ENCODE data around the gene PEX13.

PEX13 gene

DNA sequence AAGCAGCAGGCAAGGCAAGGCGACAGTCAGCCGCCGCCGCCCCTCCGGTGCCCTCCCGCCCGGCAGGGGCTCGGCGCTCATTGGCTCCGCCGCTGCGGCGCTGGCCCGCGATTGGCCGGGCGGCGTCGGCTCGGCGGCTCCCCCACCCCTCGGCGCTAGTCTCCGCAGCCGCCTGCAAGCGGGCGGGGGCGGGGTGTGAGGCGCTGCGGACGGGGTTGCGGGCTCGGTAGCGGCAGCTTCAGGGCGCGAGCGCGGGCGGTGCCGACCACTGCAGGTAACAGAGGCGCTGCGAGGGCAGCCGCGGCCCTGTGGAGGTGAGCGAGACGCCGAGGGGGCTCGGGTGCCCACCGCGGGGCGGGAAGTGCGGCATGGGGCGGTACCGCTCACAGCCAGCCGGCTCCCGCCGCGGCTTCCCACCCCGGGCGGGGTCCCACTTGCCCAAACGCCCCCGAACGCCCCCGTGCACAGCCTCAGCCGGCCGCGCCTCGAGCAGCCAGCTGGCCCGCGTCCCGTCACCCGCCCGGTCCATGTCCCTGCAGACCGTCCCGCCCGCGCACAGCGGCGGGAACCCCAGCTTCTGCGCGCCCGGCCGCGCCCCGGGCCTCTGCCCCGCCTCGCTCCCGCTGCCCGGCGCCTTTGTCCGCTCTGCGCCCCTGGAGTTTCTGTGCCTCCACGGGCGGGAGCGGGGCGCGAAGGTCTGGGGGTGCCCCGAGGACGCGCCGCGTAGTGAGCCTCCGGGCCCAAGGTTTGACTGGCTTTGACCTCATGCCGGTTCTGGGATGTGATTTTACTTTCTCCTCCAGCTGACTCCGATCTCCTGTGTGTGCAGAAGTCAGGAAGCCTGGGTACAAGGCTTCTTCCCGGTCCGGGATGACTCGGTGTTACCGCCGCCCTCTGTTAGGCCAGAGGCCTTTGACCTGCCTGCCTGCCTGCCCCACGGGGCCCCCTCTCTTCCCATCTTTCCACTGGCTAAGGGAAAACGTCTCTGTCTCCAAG, 48.5 kb downstream of the PEX13 start, which contains the start of gene SANBR:
TSS of gene SANBR (plus strand) at position 158 of the 996 bp plus-strand sequence. CDS start 4,480 bp downstream, outside the sequence.
- peak within 1 kb of the TSS; percentile 85 for H3K4me3 ChIP-seq (ENCODE audit: low read depth, low read length)
- TF ChIP-seq, protein P1, sequence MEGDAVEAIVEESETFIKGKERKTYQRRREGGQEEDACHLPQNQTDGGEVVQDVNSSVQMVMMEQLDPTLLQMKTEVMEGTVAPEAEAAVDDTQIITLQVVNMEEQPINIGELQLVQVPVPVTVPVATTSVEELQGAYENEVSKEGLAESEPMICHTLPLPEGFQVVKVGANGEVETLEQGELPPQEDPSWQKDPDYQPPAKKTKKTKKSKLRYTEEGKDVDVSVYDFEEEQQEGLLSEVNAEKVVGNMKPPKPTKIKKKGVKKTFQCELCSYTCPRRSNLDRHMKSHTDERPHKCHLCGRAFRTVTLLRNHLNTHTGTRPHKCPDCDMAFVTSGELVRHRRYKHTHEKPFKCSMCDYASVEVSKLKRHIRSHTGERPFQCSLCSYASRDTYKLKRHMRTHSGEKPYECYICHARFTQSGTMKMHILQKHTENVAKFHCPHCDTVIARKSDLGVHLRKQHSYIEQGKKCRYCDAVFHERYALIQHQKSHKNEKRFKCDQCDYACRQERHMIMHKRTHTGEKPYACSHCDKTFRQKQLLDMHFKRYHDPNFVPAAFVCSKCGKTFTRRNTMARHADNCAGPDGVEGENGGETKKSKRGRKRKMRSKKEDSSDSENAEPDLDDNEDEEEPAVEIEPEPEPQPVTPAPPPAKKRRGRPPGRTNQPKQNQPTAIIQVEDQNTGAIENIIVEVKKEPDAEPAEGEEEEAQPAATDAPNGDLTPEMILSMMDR (IDR thresholded peaks at IDR 0.05; ENCODE audit: insufficient read depth, low read depth, low read length, missing control alignments), result no peak
- DNase-seq (ENCODE audit: low read depth), result peak; percentile 90

DNA sequence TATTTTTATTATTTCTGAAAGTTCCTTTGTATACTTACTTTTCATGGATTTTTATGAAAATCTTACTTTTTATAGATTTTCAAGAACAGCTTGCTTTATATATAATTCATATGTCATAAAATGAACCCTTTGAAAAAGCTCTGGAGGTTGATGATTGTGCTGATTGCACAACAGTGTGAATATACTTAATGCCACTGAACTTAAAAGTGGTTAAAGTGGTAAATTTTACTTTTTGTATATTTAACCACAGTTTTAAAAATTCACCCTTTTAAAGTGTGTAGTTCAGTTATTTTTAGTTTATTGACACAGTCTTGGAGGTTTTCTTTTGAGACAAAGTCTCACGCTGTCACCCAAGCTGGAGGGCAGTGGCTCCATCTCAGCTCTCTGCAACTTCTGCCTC, 56.6 kb downstream of the PEX13 start:
- DNase-seq (ENCODE audit: low read depth), result no peak
- H3K4me3 ChIP-seq (ENCODE audit: low read depth, low read length), result no peak overlapping the region
- TF ChIP-seq, protein P1 (IDR thresholded peaks at IDR 0.05; ENCODE audit: insufficient read depth, low read depth, low read length, missing control alignments), result no peak

DNA sequence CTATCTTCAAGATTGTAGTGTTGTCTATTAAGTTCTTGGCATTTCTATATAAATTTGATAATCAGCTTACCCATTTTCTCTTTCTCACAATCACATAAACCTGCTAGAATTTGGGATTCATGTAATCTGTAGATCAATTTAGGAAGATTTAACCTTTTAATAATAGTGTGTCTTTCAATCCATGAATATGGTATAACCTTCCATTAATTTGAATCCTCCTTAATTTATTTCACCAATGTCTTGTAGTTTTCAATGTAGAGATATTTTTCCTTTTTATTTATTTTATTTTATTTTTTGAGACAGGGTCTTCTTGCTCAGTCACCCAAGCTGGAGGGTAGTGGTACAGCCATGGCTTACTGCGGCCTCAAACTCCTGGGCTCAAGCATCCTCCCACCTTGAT, 68.4 kb downstream of the PEX13 start:
- H3K4me3 ChIP-seq (ENCODE audit: low read depth, low read length), result no peak overlapping the region
- no peak for DNase-seq (ENCODE audit: low read depth)
- TF ChIP-seq, protein P1 (IDR thresholded peaks at IDR 0.05; ENCODE audit: insufficient read depth, low read depth, low read length, missing control alignments), result no peak

DNA sequence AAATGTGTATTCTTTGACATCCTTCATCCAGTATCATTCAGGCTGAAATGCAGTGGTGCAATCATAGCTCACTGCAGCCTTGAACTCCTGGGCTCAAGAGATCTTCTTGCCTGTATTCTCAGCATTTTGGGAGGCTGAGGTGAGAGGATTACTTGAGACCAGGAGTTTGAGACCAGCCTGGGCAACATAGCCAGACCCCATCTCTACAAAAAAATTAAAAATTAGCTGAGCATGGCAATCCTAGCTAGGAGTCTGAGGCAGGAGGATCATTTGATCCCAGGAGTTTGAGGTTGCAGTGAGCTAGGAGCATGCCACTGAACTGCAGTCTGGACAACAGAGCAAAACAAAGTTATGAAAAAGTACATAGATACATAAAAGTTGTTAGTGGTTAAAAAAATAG, 72.3 kb downstream of the PEX13 start:
- H3K4me3 ChIP-seq (ENCODE audit: low read depth, low read length), result no peak overlapping the region
- no peak for DNase-seq (ENCODE audit: low read depth)
- TF ChIP-seq, protein P1 (IDR thresholded peaks at IDR 0.05; ENCODE audit: insufficient read depth, low read depth, low read length, missing control alignments), result no peak

DNA sequence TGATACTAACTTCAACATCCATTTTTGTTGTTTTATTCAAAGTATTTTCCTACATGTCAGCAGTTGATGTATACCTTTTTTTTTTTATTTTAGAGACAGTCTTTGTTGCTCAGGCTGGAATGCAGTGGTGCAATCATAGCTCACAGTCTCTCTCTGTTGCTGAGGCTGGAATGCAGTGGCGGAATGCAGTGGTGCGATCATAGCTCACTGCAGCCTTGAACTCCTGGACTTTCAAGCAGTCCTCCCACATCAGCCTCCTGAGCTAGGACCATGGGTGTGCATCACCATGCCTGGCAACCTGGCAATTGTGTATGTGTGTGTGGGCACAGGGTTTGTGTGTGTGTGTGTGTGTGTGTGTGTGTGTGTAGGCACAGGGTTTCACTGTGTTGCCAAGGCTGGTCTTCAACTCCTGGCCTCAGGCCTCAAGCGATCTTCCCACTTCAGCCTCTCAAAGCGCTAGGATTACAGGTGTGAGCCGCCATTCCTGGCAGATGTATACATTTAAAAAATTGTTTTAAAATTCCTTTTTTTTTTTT, 72.9 kb downstream of the PEX13 start:
- no peak overlapping the region for H3K4me3 ChIP-seq (ENCODE audit: low read depth, low read length)
- TF ChIP-seq, protein P1 (IDR thresholded peaks at IDR 0.05; ENCODE audit: insufficient read depth, low read depth, low read length, missing control alignments), result no peak
- no peak for DNase-seq (ENCODE audit: low read depth)

DNA sequence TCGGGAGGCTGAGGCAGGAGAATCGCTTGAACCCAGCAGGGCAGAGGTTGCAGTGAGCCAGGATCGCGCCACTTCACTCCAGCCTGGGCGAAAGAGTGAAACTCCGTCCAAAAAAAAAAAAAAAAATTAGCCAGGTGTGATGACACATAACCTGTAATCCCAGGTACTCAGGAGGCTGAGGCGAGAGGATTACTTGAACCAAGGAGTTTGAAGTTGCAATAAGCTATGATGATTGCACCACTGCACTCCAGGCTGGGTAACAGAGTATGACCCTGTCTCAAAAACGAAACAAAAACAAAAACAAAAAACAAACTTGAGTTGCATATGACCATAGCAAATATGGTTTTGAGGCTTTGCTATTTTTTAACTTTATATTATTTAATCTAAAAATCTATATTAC, 74.0 kb downstream of the PEX13 start:
- TF ChIP-seq, protein P1 (IDR thresholded peaks at IDR 0.05; ENCODE audit: insufficient read depth, low read depth, low read length, missing control alignments), result no peak
- DNase-seq (ENCODE audit: low read depth), result no peak
- H3K4me3 ChIP-seq (ENCODE audit: low read depth, low read length), result no peak overlapping the region
